Stimulated activated naive CD8-positive, alpha-beta T cell treated with anti-CD3 and anti-CD28 coated beads, Interleukin-15, amount 100 ng/mL, for 72 hours (primary cell): Measurements from ENCODE around the gene DOK6.

Source experiments
- ATAC-seq: fragments of 150-1000 bp; cut with Tn5 transposase; 2 replicates; pipeline ENCODE4 v1.10.0; 2021; ENCODE audit warnings: mild to moderate bottlenecking, moderate library complexity
- DNase-seq, 2 donors: peaks; one replicate each; pipeline ENCODE4 v3.0.0; 2021 to 2022
- H3K27ac Mint-ChIP-seq, 2 donors: one replicate each; pipeline ENCODE4 v1.8.0; 2022; ENCODE audit warnings: mild to moderate bottlenecking in 2 of 2, mixed read lengths in 2 of 2, moderate library complexity in 2 of 2
- H3K27me3 Mint-ChIP-seq: one replicate; pipeline ENCODE4 v1.8.0; 2022; ENCODE audit warnings: mixed read lengths
- H3K4me1 Mint-ChIP-seq: one replicate; pipeline ENCODE4 v1.8.0; 2022; ENCODE audit warnings: mild to moderate bottlenecking, mixed read lengths
- H3K4me3 Mint-ChIP-seq, 2 donors: one replicate each; pipeline ENCODE4 v1.8.0; 2022; ENCODE audit warnings: mild to moderate bottlenecking in 2 of 2, mixed read lengths in 2 of 2, moderate library complexity in 1 of 2
- H3K9me3 Mint-ChIP-seq, 2 donors: one replicate each; pipeline ENCODE4 v1.8.0; 2022; ENCODE audit warnings: mixed read lengths in 2 of 2

DOK6 gene

GRCh38 chr18:69556228-69556627 is 155.5 kb downstream of the DOK6 start:
- no peaks in the 10 kb centered on the region for H3K4me1 Mint-ChIP-seq
- H3K9me3 Mint-ChIP-seq: no peaks in the 10 kb centered on the region
- H3K27me3 Mint-ChIP-seq: peaks cover 14% of the 10 kb centered on the region
- H3K27ac Mint-ChIP-seq: no peak overlapping the region
- ATAC-seq (no peak), DNase-seq (no peak)
- no peak overlapping the region for H3K4me3 Mint-ChIP-seq

GRCh38 chr18:69557282-69557681 is 156.6 kb downstream of the DOK6 start:
- no peak overlapping the region for H3K27ac Mint-ChIP-seq
- H3K27me3 Mint-ChIP-seq: peaks cover 14% of the 10 kb centered on the region
- DNase-seq: no peak
- peaks cover 0 to 4% of the 10 kb centered on the region in 2 donors for H3K9me3 Mint-ChIP-seq
- no peak for ATAC-seq
- no peak overlapping the region for H3K4me3 Mint-ChIP-seq
- H3K4me1 Mint-ChIP-seq: no peaks in the 10 kb centered on the region

- no peak overlapping the region for H3K4me3 Mint-ChIP-seq
- DNase-seq: no peak
- ATAC-seq: no peak
- no peaks in the 10 kb centered on the region for H3K4me1 Mint-ChIP-seq
- H3K27me3 Mint-ChIP-seq: peaks cover 14% of the 10 kb centered on the region
- peak overlapping the region in 1 of 2 donors; percentile 20 for H3K27ac Mint-ChIP-seq
- peaks cover 0 to 7% of the 10 kb centered on the region in 2 donors for H3K9me3 Mint-ChIP-seq
Measured at GRCh38 chr18:69558052-69558451, 157.4 kb downstream of the DOK6 start.

- Mint-ChIP-seq H3K27ac (no peak overlapping the region), H3K27me3 (peaks cover 14% of the 10 kb centered on the region), H3K9me3 (peaks cover 0 to 7% of the 10 kb centered on the region in 2 donors), H3K4me1 (no peaks in the 10 kb centered on the region), H3K4me3 (no peak overlapping the region)
- no peak for ATAC-seq
- DNase-seq: no peak
Measured at GRCh38 chr18:69559604-69560003, 158.9 kb downstream of the DOK6 start.

- no peaks in the 10 kb centered on the region for H3K4me1 Mint-ChIP-seq
- no peak overlapping the region for H3K27ac Mint-ChIP-seq
- ATAC-seq (no peak), DNase-seq (no peak)
- H3K4me3 Mint-ChIP-seq: no peak overlapping the region
- H3K9me3 Mint-ChIP-seq: peaks cover 5 to 19% of the 10 kb centered on the region in 2 donors
- peaks cover 8% of the 10 kb centered on the region for H3K27me3 Mint-ChIP-seq
Measured at GRCh38 chr18:69564602-69565001, 163.9 kb downstream of the DOK6 start.

- H3K27me3 Mint-ChIP-seq: peaks cover 14% of the 10 kb centered on the region
- H3K27ac Mint-ChIP-seq: no peak overlapping the region
Measured at GRCh38 chr18:69567813-69568488, 167.3 kb downstream of the DOK6 start.

GRCh38 chr18:69569133-69569532 is 168.4 kb downstream of the DOK6 start:
- Mint-ChIP-seq H3K9me3 (peaks cover 5 to 13% of the 10 kb centered on the region in 2 donors), H3K4me1 (no peaks in the 10 kb centered on the region), H3K27ac (no peak overlapping the region), H3K27me3 (peaks cover 14% of the 10 kb centered on the region), H3K4me3 (no peak overlapping the region)
- ATAC-seq (no peak), DNase-seq (no peak)

More at GRCh38 chr18:69567813-69568488, 167.3 kb downstream of the DOK6 start:
- H3K9me3 Mint-ChIP-seq: peaks cover 5 to 13% of the 10 kb centered on the region in 2 donors
- no peak for ATAC-seq
- DNase-seq: no peak
- no peaks in the 10 kb centered on the region for H3K4me1 Mint-ChIP-seq
- H3K4me3 Mint-ChIP-seq: no peak overlapping the region

GRCh38 chr18:69574401-69574800 is 173.7 kb downstream of the DOK6 start:
- no peak overlapping the region for H3K27ac Mint-ChIP-seq
- ATAC-seq: no peak
- no peaks in the 10 kb centered on the region for H3K4me1 Mint-ChIP-seq
- no peak for DNase-seq
- no peak overlapping the region for H3K4me3 Mint-ChIP-seq
- H3K9me3 Mint-ChIP-seq: no peaks in the 10 kb centered on the region
- H3K27me3 Mint-ChIP-seq: peaks cover 6% of the 10 kb centered on the region

GRCh38 chr18:69580107-69580506 is 179.4 kb downstream of the DOK6 start:
- Mint-ChIP-seq H3K4me3 (no peak overlapping the region), H3K27ac (peak overlapping the region in 1 of 2 donors; percentile 95), H3K4me1 (peaks cover 9% of the 10 kb centered on the region), H3K27me3 (no peaks in the 10 kb centered on the region), H3K9me3 (no peaks in the 10 kb centered on the region)
- ATAC-seq: no peak
- DNase-seq: no peak

GRCh38 chr18:69584429-69584828 is 183.7 kb downstream of the DOK6 start:
- H3K27ac Mint-ChIP-seq: no peak overlapping the region
- no peak overlapping the region for H3K4me3 Mint-ChIP-seq
- DNase-seq (no peak), ATAC-seq (no peak)
- H3K4me1 Mint-ChIP-seq: peaks cover 9% of the 10 kb centered on the region
- H3K9me3 Mint-ChIP-seq: no peaks in the 10 kb centered on the region
- no peaks in the 10 kb centered on the region for H3K27me3 Mint-ChIP-seq

- Mint-ChIP-seq H3K4me1 (no peaks in the 10 kb centered on the region), H3K9me3 (no peaks in the 10 kb centered on the region), H3K4me3 (no peak overlapping the region), H3K27me3 (no peaks in the 10 kb centered on the region), H3K27ac (no peak overlapping the region)
- no peak for ATAC-seq
- no peak for DNase-seq
Measured at GRCh38 chr18:69585696-69586095, 185.0 kb downstream of the DOK6 start.

GRCh38 chr18:69586537-69586936 is 185.8 kb downstream of the DOK6 start:
- no peak overlapping the region for H3K27ac Mint-ChIP-seq
- DNase-seq (no peak), ATAC-seq (no peak)
- H3K27me3 Mint-ChIP-seq: no peaks in the 10 kb centered on the region
- H3K4me3 Mint-ChIP-seq: no peak overlapping the region
- H3K9me3 Mint-ChIP-seq: no peaks in the 10 kb centered on the region
- H3K4me1 Mint-ChIP-seq: no peaks in the 10 kb centered on the region

GRCh38 chr18:69588301-69588700 is 187.6 kb downstream of the DOK6 start:
- H3K9me3 Mint-ChIP-seq: no peaks in the 10 kb centered on the region
- H3K27me3 Mint-ChIP-seq: no peaks in the 10 kb centered on the region
- H3K4me1 Mint-ChIP-seq: no peaks in the 10 kb centered on the region
- ATAC-seq (no peak), DNase-seq (no peak)
- no peak overlapping the region for H3K27ac Mint-ChIP-seq
- no peak overlapping the region for H3K4me3 Mint-ChIP-seq

- Mint-ChIP-seq H3K27ac (no peak overlapping the region), H3K4me3 (no peak overlapping the region), H3K27me3 (no peaks in the 10 kb centered on the region), H3K9me3 (no peaks in the 10 kb centered on the region), H3K4me1 (no peaks in the 10 kb centered on the region)
- ATAC-seq (no peak), DNase-seq (no peak)
Measured at GRCh38 chr18:69590150-69590549, 189.5 kb downstream of the DOK6 start.

GRCh38 chr18:69596345-69596744 is 195.7 kb downstream of the DOK6 start:
- H3K4me3 Mint-ChIP-seq: no peak overlapping the region
- H3K27ac Mint-ChIP-seq: no peak overlapping the region
- H3K9me3 Mint-ChIP-seq: peaks cover 0 to 10% of the 10 kb centered on the region in 2 donors
- H3K4me1 Mint-ChIP-seq: no peaks in the 10 kb centered on the region
- no peaks in the 10 kb centered on the region for H3K27me3 Mint-ChIP-seq
- ATAC-seq (no peak), DNase-seq (no peak)

- no peaks in the 10 kb centered on the region for H3K27me3 Mint-ChIP-seq
- peaks cover 0 to 10% of the 10 kb centered on the region in 2 donors for H3K9me3 Mint-ChIP-seq
- DNase-seq: no peak
- H3K4me3 Mint-ChIP-seq: no peak overlapping the region
- H3K27ac Mint-ChIP-seq: no peak overlapping the region
- no peak for ATAC-seq
- no peaks in the 10 kb centered on the region for H3K4me1 Mint-ChIP-seq
Measured at GRCh38 chr18:69597561-69597960, 196.9 kb downstream of the DOK6 start.

GRCh38 chr18:69599377-69599776 is 198.7 kb downstream of the DOK6 start:
- H3K4me3 Mint-ChIP-seq: no peak overlapping the region
- no peak for ATAC-seq
- no peak overlapping the region for H3K27ac Mint-ChIP-seq
- no peak for DNase-seq
- no peaks in the 10 kb centered on the region for H3K27me3 Mint-ChIP-seq
- no peaks in the 10 kb centered on the region for H3K4me1 Mint-ChIP-seq
- peaks cover 0 to 10% of the 10 kb centered on the region in 2 donors for H3K9me3 Mint-ChIP-seq
